Diencephalon (tissue), 1 donor: Measurements from ENCODE around the gene AMH. TPM values are rescaled to one million over a fixed set of nuclear protein-coding genes. Genes with fewer than 3 reads are reported as not detected.

Experiments used
- small RNA-seq: library from RNA; depleted of rRNA; stranded (forward); fragments of <200 nt; gene quantifications from one replicate; pipeline ENCODE3, GENCODE V24; 2014
- total RNA-seq: library from RNA; depleted of rRNA; stranded (reverse); fragments of >200 nt; gene quantifications from one replicate; pipeline ENCODE4 v1.2.3, GENCODE V29; 2014

The AMH gene
- 1.8 TPM for total RNA-seq

GRCh38 chr19:2249010-2249866 is at the start of gene AMH:
TSS of gene AMH (plus strand) at chr19:2249323. CDS start at chr19:2249333, 10 bp downstream.

GRCh38 chr19:2236314-2237050 is 12.6 kb upstream of the AMH start, which contains the start of the genes PLEKHJ1 and SF3A2:
TSS of gene PLEKHJ1 (minus strand) at chr19:2236329. CDS start at chr19:2236248, 81 bp downstream.
TSS of gene SF3A2 (plus strand) at chr19:2236824. CDS start at chr19:2243419, 6,595 bp downstream.

GRCh38 chr19:2255982-2256685 is 7.0 kb downstream of the AMH start, which contains the start of gene JSRP1:
TSS of gene JSRP1 (minus strand) at chr19:2256417. CDS start at chr19:2255314, 1,103 bp downstream.

GRCh38 chr19:2282062-2282861 is 33.1 kb downstream of the AMH start, which contains the start of gene PEAK3:
TSS of gene PEAK3 (minus strand) at chr19:2282175. CDS start at chr19:2280931, 1,244 bp downstream.

Small RNA genes lying within 50 kb of the gene (small RNA-seq; reads per million reads assigned to genes)
- not detected for gene MIR1227

Other genes starting within 250 kb of the AMH start
- 59.3 TPM for gene BTBD2, start 233.6 kb upstream of the AMH start, total RNA-seq
- 20.8 TPM for gene MKNK2, start 198.1 kb upstream of the AMH start, total RNA-seq
- 15.5 TPM for gene MOB3A, start 153.0 kb upstream of the AMH start, total RNA-seq
- 8.5 TPM for gene IZUMO4, start 152.4 kb upstream of the AMH start, total RNA-seq
- 78.4 TPM for gene AP3D1, start 97.8 kb upstream of the AMH start, total RNA-seq
- gene DOT1L, start 85.4 kb upstream of the AMH start, total RNA-seq, result 7.6 TPM
- gene PLEKHJ1, start 13.0 kb upstream of the AMH start, total RNA-seq, result 49.8 TPM
- gene SF3A2, start 12.5 kb upstream of the AMH start, total RNA-seq, result 26.1 TPM
- not detected for gene JSRP1, start 7.1 kb downstream of the AMH start, total RNA-seq
- not detected for gene PEAK3, start 32.9 kb downstream of the AMH start, total RNA-seq
- gene LINGO3, start 58.8 kb downstream of the AMH start, total RNA-seq, result 5.8 TPM
- gene LSM7, start 79.3 kb downstream of the AMH start, total RNA-seq, result 84.0 TPM
- 29.3 TPM for gene SPPL2B, start 79.4 kb downstream of the AMH start, total RNA-seq
- 0.23 TPM for gene TMPRSS9, start 110.9 kb downstream of the AMH start, total RNA-seq
- 23.1 TPM for gene TIMM13, start 178.3 kb downstream of the AMH start, total RNA-seq
- 45.0 TPM for gene LMNB2, start 207.6 kb downstream of the AMH start, total RNA-seq
- 5.5 TPM for gene GADD45B, start 226.8 kb downstream of the AMH start, total RNA-seq